RWPE1 (cell line): ENCODE results near the gene RASD1.

ENCODE experiments used
- CTCF ChIA-PET: fragments of 350-600 bp; sonication (Branson Sonifier 250); formaldehyde crosslinking; extraction: SDS; loops from one replicate; lab custom pipeline; 2021; lab: Yijun Ruan, JAX
- POLR2A ChIA-PET: fragments of 400-600 bp; formaldehyde crosslinking; extraction: SDS; loops from one replicate; lab custom pipeline; 2020; ENCODE audit warnings: antibody characterized with exemption; ENCODE audit not compliant: low non-redundant PET; lab: Yijun Ruan, JAX
- DNase-seq: peaks from one replicate; pipeline ENCODE4 v3.0.0; 2012; ENCODE audit warnings: low spot score
- H3K27ac ChIP-seq: fragments of 450-650 bp; 2 replicates; pipeline ENCODE4 v1.5.1; 2017
- TF ChIP-seq, protein P1 (sequence below): fragments of 450-650 bp; conservative IDR thresholded peaks from 2 replicates; pipeline ENCODE4 v1.5.1; 2017; ENCODE audit warnings: low read depth, mild to moderate bottlenecking

Gene RASD1

DNA sequence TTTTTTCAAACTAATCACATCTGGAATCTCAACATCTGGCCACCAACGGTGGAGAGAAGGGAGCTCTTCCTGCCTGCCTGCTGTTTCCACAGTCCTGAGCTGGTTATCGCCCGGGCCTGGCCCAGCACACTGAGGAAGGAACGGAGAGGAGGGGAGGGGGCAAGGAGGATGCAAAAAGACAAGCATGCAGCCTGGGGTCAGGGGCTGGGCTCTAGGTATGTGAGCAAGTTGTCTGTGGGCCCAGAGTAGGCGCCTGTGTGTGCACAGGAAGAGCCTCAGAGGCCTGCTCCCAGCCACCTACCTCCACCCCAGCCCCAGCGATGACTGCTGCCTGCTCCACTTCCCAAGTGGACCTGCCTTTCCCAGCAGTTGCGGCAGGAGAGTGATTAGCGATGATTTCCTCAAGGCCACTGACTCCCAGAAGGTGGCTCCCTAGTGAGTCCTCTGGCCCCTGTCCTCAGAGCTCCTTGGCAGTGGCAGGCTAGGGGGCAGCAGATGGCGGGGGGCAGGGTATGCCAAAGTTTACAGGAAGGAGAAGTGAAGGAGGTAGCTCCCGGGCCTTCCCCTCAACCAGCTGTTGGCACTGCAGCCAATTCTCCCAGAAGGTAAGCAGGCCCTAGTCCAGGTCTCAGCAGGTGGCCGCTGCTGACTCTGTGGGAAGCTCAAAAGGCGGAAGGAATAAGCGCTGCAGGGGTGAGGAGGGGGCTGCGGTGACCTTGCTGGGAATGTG is 27.0 kb upstream of the RASD1 start:
- DNase-seq = no peak
- CTCF ChIA-PET = interaction anchor here (0.7 to 1.0 kb wide), 2 partner anchors 93 to 168 kb away, joined by 3 to 4 read pairs; no protein-coding TSS in a partner anchor
- POLR2A ChIA-PET = interaction anchor here (0.6 kb wide), 1 partner anchor 141 kb away, joined by 11 read pairs; no protein-coding TSS in a partner anchor
- TF ChIP-seq, protein P1, sequence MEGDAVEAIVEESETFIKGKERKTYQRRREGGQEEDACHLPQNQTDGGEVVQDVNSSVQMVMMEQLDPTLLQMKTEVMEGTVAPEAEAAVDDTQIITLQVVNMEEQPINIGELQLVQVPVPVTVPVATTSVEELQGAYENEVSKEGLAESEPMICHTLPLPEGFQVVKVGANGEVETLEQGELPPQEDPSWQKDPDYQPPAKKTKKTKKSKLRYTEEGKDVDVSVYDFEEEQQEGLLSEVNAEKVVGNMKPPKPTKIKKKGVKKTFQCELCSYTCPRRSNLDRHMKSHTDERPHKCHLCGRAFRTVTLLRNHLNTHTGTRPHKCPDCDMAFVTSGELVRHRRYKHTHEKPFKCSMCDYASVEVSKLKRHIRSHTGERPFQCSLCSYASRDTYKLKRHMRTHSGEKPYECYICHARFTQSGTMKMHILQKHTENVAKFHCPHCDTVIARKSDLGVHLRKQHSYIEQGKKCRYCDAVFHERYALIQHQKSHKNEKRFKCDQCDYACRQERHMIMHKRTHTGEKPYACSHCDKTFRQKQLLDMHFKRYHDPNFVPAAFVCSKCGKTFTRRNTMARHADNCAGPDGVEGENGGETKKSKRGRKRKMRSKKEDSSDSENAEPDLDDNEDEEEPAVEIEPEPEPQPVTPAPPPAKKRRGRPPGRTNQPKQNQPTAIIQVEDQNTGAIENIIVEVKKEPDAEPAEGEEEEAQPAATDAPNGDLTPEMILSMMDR = no peak
- no peak overlapping the region for H3K27ac ChIP-seq

DNA sequence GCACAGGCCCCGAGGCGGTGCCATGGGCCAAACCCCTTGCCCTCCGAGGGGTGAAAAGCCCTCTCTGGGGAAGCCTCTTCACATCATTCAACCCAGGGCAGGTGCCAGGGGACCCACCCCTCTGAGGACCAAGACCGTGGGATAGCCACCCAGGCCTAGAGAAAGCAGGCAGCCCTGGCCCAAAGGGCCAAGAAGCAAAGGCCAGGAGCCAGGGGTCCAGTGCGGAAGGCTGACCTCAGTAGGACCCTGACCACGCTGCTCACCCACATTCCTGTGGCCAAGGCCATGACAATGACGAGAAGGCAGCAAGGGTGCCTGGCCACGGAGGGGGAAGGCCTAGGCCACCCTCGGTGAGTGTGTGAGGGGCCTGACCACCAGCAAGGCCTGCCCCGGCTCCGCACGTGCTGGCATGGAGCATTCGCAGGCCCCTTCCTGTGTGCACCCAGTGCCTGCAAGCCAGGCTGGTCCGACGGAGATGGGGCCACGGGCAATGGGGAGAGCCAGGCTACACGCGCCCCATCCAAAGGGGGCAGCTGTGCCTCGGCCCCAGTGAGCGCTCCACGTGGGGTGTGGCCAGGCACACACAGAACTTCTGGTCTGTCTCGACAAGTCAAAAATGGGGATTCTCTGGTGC is 24.5 kb upstream of the RASD1 start:
- CTCF ChIA-PET = interaction anchor here (0.9 kb wide), 1 partner anchor 26 kb away, joined by 3 read pairs; no protein-coding TSS in a partner anchor
- H3K27ac ChIP-seq = no peak overlapping the region
- TF ChIP-seq, protein P1 = no peak
- POLR2A ChIA-PET = no interaction called here
- DNase-seq = no peak

DNA sequence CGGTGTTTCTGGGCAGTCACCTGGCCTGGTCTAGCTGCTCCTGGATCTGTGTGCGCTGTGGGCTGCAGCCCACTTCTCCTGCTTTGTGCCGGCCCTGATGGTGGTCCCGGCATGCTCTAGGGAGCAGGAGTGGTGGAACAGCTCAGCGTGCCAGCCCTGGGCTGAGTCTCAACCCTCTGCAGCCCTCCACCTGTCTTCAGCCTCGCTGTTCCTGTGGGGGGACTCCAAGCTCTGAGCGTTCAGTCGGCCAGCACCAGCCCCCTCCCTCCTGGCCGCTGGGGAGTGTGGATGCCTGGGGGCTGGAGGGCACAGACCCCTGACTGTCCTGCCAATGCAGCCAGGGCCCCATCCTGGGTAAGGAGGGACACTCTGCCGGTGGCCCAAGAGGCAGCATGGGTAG is 23.7 kb upstream of the RASD1 start:
- no peak for DNase-seq
- TF ChIP-seq, protein P1 = no peak
- no peak overlapping the region for H3K27ac ChIP-seq
- CTCF ChIA-PET = no interaction called here
- POLR2A ChIA-PET = no interaction called here

DNA sequence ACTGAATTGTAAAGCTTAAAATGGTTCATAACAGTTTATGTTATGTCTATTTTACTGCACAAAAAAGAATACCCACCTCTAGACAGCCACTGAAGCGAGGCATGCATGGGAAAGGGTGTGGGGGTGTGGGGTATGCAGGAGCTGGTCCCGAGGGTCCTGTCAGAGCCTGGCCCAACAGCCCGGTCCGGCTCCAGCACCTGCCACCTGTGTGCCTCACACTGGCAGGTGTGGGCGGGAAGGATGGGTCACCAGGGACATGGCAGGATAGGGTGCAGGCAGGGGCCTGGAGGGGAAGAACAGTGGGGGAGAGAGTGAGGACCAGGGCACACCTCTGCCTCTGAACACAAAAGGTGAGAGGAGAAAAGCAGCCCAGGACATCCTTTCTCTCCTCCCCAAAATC is 22.8 kb upstream of the RASD1 start:
- no peak for DNase-seq
- CTCF ChIA-PET = interaction anchor here (1.2 kb wide), 1 partner anchor 9 kb away, joined by 3 read pairs; no protein-coding TSS in a partner anchor
- no peak overlapping the region for H3K27ac ChIP-seq
- POLR2A ChIA-PET = no interaction called here
- TF ChIP-seq, protein P1 = no peak

DNA sequence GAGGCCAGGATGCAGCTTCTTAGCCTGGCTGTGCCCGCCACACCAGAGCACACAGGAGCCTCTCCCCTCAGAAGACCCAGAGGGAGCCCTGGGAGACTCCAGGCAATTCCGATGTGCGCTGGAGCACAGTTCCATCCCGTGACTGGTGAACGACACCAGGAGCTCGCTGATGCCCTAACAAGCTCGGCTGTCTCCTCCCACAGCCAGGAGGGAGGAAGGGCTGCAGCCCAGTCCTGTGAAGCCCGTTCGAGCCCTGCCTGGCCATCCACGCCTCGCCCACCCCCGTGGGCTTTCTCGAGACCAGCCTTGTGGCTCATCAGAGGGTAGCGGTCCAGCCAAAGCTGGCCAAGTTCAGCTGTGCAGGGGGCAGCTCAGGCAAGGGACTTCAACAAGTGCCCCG is 21.8 kb upstream of the RASD1 start:
- ChIA-PET CTCF (interaction anchor here (1.2 kb wide), 1 partner anchor 10 kb away, joined by 3 read pairs; no protein-coding TSS in a partner anchor), POLR2A (no interaction called here)
- DNase-seq = no peak
- TF ChIP-seq, protein P1 = no peak
- no peak overlapping the region for H3K27ac ChIP-seq

DNA sequence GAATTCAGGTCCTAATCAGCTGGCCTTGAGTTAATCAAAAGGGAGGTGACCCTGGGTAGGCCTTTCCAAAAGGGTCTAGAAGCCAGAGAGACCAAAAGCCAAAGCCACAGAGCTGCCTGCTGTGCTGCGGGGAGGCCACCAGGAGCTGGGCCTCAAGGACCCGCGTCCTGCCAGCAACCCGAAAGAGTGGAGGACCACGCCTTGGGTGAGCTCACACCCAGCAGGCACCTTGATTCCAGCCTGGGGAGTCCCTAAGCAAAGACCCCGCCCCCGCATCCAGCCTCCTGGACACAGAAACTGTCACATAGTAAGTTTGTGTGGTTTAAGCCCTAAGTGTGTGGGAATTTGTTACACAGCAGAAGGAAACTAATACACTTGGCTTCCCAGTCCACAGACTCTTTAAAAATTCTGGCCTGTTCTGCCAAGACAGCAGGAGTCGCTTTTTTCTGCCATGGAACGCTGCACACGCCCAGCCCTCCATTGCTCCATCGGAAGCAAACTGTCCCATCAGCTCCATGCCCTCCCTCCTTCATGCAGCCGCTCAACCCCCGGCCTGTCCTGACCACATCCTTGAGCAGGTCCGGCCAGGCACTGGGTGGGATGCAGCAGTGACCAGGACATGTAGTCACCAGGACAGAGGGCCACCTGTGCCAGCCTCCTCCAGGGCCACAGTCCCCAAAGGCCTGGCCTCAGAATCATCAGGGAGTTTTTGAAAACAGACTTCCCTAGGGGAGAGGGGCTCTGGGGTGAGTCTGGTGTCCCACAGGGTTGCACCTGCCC is 20.9 kb upstream of the RASD1 start:
- DNase-seq = no peak
- no peak overlapping the region for H3K27ac ChIP-seq
- TF ChIP-seq, protein P1 = no peak
- CTCF ChIA-PET = interaction anchor here (0.7 kb wide), 1 partner anchor 48 kb away, joined by 3 read pairs; no protein-coding TSS in a partner anchor
- POLR2A ChIA-PET = no interaction called here
